GM23248 (cell line): ENCODE results near the gene TBX19. TPM values are rescaled to one million over a fixed set of nuclear protein-coding genes. Genes with fewer than 3 reads are reported as not detected.
A peak's percentile ranks its signal among the peaks of the same experiment; 100 is the strongest.

Source experiments
- DNase-seq: peaks from one replicate; pipeline ENCODE4 v3.0.0-alpha.2; 2015
- H2AFZ ChIP-seq: fragments of 200-600 bp; sonication (generic); 2 replicates; pipeline ENCODE4 v1.6.1; 2016; ENCODE audit warnings: antibody characterized with exemption
- H3F3A ChIP-seq: fragments of 200-600 bp; sonication (generic); 2 replicates; pipeline ENCODE4 v1.6.1; 2016; ENCODE audit warnings: mild to moderate bottlenecking, antibody characterized with exemption, mixed run types; ENCODE audit not compliant: insufficient read depth
- H3K27ac ChIP-seq: fragments of 200-600 bp; sonication (generic); 2 replicates; pipeline ENCODE4 v1.5.1; 2016; ENCODE audit warnings: mild to moderate bottlenecking
- H3K27me3 ChIP-seq: fragments of 200-600 bp; sonication (generic); replicated peaks from 2 replicates; pipeline ENCODE4 v1.6.1; 2016; ENCODE audit warnings: mild to moderate bottlenecking; ENCODE audit not compliant: insufficient read depth
- H3K36me3 ChIP-seq: fragments of 200-600 bp; sonication (generic); 2 replicates; pipeline ENCODE4 v1.6.1; 2016; ENCODE audit warnings: low read depth, mild to moderate bottlenecking
- H3K4me1 ChIP-seq: fragments of 200-600 bp; sonication (generic); 2 replicates; pipeline ENCODE4 v1.6.1; 2016; ENCODE audit warnings: mild to moderate bottlenecking; ENCODE audit not compliant: insufficient read depth
- H3K4me2 ChIP-seq: fragments of 200-600 bp; sonication (generic); one replicate; pipeline ENCODE4 v1.6.1; 2016; ENCODE audit warnings: mild to moderate bottlenecking; ENCODE audit not compliant: unreplicated experiment
- H3K4me3 ChIP-seq: fragments of 200-600 bp; sonication (generic); 2 replicates; pipeline ENCODE4 v1.5.1; 2016; ENCODE audit warnings: mild to moderate bottlenecking
- H3K79me2 ChIP-seq: fragments of 200-600 bp; sonication (generic); 2 replicates; pipeline ENCODE4 v1.6.1; 2016; ENCODE audit warnings: mild to moderate bottlenecking; ENCODE audit not compliant: insufficient read depth
- H3K9ac ChIP-seq: fragments of 200-600 bp; sonication (generic); 2 replicates; pipeline ENCODE4 v1.6.1; 2016; ENCODE audit warnings: mild to moderate bottlenecking
- H3K9me2 ChIP-seq: fragments of 200-600 bp; sonication (generic); 2 replicates; pipeline ENCODE4 v1.6.1; 2016; ENCODE audit warnings: mixed run types, mild to moderate bottlenecking, moderate library complexity; ENCODE audit not compliant: insufficient read depth
- H3K9me3 ChIP-seq: fragments of 200-600 bp; sonication (generic); one replicate; pipeline ENCODE4 v1.6.1; 2017; ENCODE audit warnings: low read depth
- H4K20me1 ChIP-seq: fragments of 200-600 bp; sonication (generic); 2 replicates; pipeline ENCODE4 v1.6.0; 2016; ENCODE audit not compliant: insufficient read depth
- EZH2 ChIP-seq: fragments of 200-600 bp; sonication (generic); IDR thresholded peaks from 2 replicates; pipeline ENCODE4 v1.6.1; 2018; ENCODE audit warnings: antibody characterized with exemption, mild to moderate bottlenecking; ENCODE audit not compliant: insufficient read depth, poor library complexity, severe bottlenecking
- EZH2phosphoT487 ChIP-seq: fragments of 200-600 bp; sonication (generic); IDR thresholded peaks from 2 replicates; pipeline ENCODE4 v1.6.1; 2018; ENCODE audit warnings: antibody characterized with exemption, moderate library complexity, mild to moderate bottlenecking, low read depth; ENCODE audit not compliant: insufficient read depth
- WGBS, 2 experiments: methylation state at CpG; one replicate each; pipeline ENCODE4 v1.1.6; 2015 to 2017; ENCODE audit warnings: low lambda C conversion rate in 2 of 2, low coverage in 1 of 2; ENCODE audit errors: missing lambda C conversion rate in 2 of 2; 5-methylcytosine and 5-hydroxymethylcytosine counted together
- in situ Hi-C: fragments of 300-500 bp; cut with MboI; formaldehyde crosslinking; loops from 2 replicates; pipeline ENCODE4 v1.15.0; 2020
- polyA plus RNA-seq: library from polyadenylated mRNA; unstranded; fragments of >200 nt; fragmentation: Nextera tagmentation; extraction: Ambion mirVana; gene quantifications from 2 replicates; pipeline ENCODE4 v1.2.1, GENCODE V29; 2016
- total RNA-seq: library from RNA; depleted of rRNA; stranded (reverse); fragments of >200 nt; shearing (Covaris generic); gene quantifications from 2 replicates; pipeline ENCODE4 v1.2.3, GENCODE V29; 2014

TBX19 gene
- total and polyA plus RNA-seq, 2 experiments from 2014 or later = 1.1 to 1.2 TPM

DNA sequence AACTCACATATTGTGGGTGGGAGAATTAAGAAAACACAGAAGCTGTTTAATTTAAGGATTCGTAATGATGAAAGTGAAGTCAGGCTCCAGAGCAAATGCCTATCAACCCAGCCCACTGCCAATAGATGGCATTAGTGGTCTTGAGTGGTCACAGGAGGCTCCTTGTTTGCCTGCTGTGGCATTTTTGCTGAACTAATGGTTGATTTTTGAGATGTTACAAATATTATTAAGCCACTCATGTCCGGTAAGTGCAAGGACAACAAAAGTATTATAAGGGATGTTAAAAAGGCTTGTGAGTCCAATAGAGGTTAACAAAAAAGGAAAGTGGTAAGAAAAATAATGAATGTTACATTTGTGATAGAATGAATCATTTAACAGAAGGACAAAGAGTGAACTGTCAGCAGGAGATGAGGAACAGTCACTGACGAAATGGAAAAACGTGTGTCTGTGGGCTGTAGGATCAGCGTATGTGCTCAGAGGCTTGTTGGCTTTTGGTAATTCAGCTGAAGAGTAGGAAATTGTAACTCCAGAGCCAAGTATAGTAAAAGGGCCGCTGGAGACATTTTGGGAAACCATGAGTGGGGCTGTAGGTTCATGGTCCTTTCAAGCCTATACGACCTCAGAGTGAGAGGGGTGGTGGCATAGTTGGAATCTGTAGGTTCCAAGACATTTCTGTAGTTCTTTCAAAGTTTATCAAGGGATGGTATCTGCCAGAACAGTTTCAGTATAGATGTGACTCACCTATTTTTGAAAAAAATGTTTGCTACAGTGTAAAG is 43.7 kb upstream of the TBX19 start:
- no peak overlapping the region for H3K4me3 ChIP-seq
- H3K27me3 ChIP-seq = no peaks in the 10 kb centered on the region
- no peaks in the 10 kb centered on the region for H3K9me2 ChIP-seq
- H3K9ac ChIP-seq = no peak overlapping the region
- H4K20me1 ChIP-seq = no peaks in the 10 kb centered on the region
- no peak overlapping the region for H3K4me2 ChIP-seq
- peaks cover 40% of the 10 kb centered on the region for H3K36me3 ChIP-seq
- no peak for DNase-seq
- TF ChIP-seq EZH2phosphoT487 (no peak), EZH2 (no peak)
- peaks cover 27% of the 10 kb centered on the region for H3K4me1 ChIP-seq
- no peak overlapping the region for H3K27ac ChIP-seq
- in situ Hi-C loops = no loop called here
- H3K79me2 ChIP-seq = peaks cover 53% of the 10 kb centered on the region
- 88 to 90% methylated on average over 7 of the region's 7 CpGs for WGBS, 2 experiments
- H3F3A ChIP-seq = peaks cover 17% of the 10 kb centered on the region
- H3K9me3 ChIP-seq = no peaks in the 10 kb centered on the region
- no peak overlapping the region for H2AFZ ChIP-seq

DNA sequence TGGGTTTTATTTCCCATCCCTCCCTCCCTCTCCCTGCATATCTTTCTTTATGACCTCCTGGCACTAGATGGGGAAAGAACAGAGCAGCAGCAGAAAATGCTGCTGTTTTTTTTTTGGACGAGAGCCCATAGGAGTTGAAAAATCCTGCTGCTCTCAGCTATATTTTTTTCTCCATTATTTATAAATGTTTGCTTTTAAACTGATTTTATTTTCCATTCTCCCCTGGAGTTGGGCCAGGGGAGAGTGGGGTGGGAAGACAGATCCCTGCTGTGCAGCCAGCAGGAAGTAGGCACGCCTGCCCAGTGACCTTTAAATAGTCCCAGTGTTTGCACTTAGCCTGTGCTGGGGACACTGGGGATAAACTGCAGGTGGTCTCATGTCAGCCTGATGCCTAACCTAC is 37.5 kb upstream of the TBX19 start:
- Histone ChIP-seq H4K20me1 (no peaks in the 10 kb centered on the region; the same call in 1 of the 2 replicates), H3K9me2 (no peaks in the 10 kb centered on the region), H3K4me1 (no peaks in the 10 kb centered on the region; the same call in 1 of the 2 replicates), H3K4me2 (no peak overlapping the region), H2AFZ (no peak overlapping the region), H3K27ac (peak overlapping the region; percentile 24; the same call in 1 of the 2 replicates), H3F3A (no peaks in the 10 kb centered on the region; the same call in 1 of the 2 replicates), H3K9ac (peak overlapping the region; percentile 34; the same call in 1 of the 2 replicates), H3K79me2 (peaks cover 56% of the 10 kb centered on the region), H3K27me3 (no peaks in the 10 kb centered on the region), H3K4me3 (no peak overlapping the region), H3K9me3 (no peaks in the 10 kb centered on the region), H3K36me3 (peaks cover 58% of the 10 kb centered on the region)
- no peak for DNase-seq
- in situ Hi-C loops = no loop called here
- WGBS, 2 experiments = 46 to 53% methylated on average over 2 of the region's 2 CpGs
- no peak for TF ChIP-seq EZH2phosphoT487
- no peak for TF ChIP-seq EZH2

- 16 to 21% methylated on average over 3 of the region's 3 CpGs for WGBS, 2 experiments
- Histone ChIP-seq H3F3A (no peaks in the 10 kb centered on the region; the same call in 1 of the 2 replicates), H3K4me2 (no peak overlapping the region), H3K9me2 (no peaks in the 10 kb centered on the region), H3K4me1 (no peaks in the 10 kb centered on the region; the same call in 1 of the 2 replicates), H2AFZ (no peak overlapping the region), H3K36me3 (peaks cover 54% of the 10 kb centered on the region), H3K9ac (peak overlapping the region; percentile 34; the same call in 1 of the 2 replicates), H3K9me3 (no peaks in the 10 kb centered on the region), H3K4me3 (no peak overlapping the region), H3K27me3 (no peaks in the 10 kb centered on the region), H4K20me1 (peaks cover 3% of the 10 kb centered on the region; the same call in 1 of the 2 replicates), H3K27ac (peak overlapping the region; percentile 24; the same call in 1 of the 2 replicates), H3K79me2 (peaks cover 60% of the 10 kb centered on the region)
- TF ChIP-seq EZH2phosphoT487 (no peak), EZH2 (no peak)
- in situ Hi-C loops = no loop called here
- DNase-seq = peak; percentile 26
Observed at GRCh38 chr1:168243636-168244212, 37.0 kb upstream of the TBX19 start.

DNA sequence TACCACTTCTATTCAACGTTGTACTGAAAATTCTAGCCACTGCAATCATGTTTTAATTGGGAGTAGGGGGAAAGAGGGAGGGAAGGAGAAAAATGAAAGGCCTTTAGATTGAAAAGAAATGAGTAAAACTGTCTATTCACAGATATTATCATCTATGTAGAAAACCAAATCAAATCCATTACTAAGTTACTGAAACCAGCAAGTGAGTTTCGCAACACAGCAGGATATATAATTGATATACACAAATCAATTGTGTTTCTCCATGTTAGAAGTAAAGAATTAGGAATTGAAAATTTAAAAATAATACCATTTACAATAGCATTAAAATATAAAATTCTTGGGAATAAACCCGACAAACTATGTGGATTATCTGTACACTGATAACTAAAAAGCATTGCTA is 35.6 kb upstream of the TBX19 start:
- WGBS, 2 experiments = 67 to 70% methylated on average over 3 of the region's 3 CpGs
- Histone ChIP-seq H3K4me3 (no peak overlapping the region), H3F3A (no peaks in the 10 kb centered on the region; the same call in 1 of the 2 replicates), H3K9me3 (no peaks in the 10 kb centered on the region), H4K20me1 (peaks cover 3% of the 10 kb centered on the region; the same call in 1 of the 2 replicates), H3K27ac (no peak overlapping the region), H3K9ac (no peak overlapping the region), H3K4me1 (no peaks in the 10 kb centered on the region; the same call in 1 of the 2 replicates), H3K27me3 (no peaks in the 10 kb centered on the region), H2AFZ (no peak overlapping the region), H3K36me3 (peaks cover 43% of the 10 kb centered on the region), H3K4me2 (no peak overlapping the region), H3K9me2 (no peaks in the 10 kb centered on the region), H3K79me2 (peaks cover 66% of the 10 kb centered on the region)
- DNase-seq = no peak
- in situ Hi-C loops = no loop called here
- TF ChIP-seq EZH2phosphoT487 (no peak), EZH2 (no peak)
